Neural progenitor cell (in vitro differentiated cells): ENCODE data around the gene CHSY3. TPM values are rescaled to one million over a fixed set of nuclear protein-coding genes. Genes with fewer than 3 reads are reported as not detected.

ENCODE experiments used
- DNase-seq: peaks from one replicate; pipeline ENCODE4 v3.0.0-alpha.2; 2016; ENCODE audit warnings: low spot score
- H2AFZ ChIP-seq: fragments of 200-600 bp; sonication (generic); replicated peaks from 2 replicates; pipeline ENCODE4 v1.6.1; 2016; ENCODE audit warnings: antibody characterized with exemption
- H3F3A ChIP-seq: fragments of 200-600 bp; sonication (generic); 2 replicates; pipeline ENCODE4 v1.6.1; 2016; ENCODE audit warnings: antibody characterized with exemption, low read depth
- H3K27ac ChIP-seq: fragments of 200-600 bp; sonication (generic); 2 replicates; pipeline ENCODE4 v1.5.1; 2016; ENCODE audit warnings: mild to moderate bottlenecking
- H3K27me3 ChIP-seq: fragments of 200-600 bp; sonication (generic); 2 replicates; pipeline ENCODE4 v1.6.1; 2016; ENCODE audit warnings: mild to moderate bottlenecking, moderate library complexity
- H3K36me3 ChIP-seq: fragments of 200-600 bp; sonication (generic); 2 replicates; pipeline ENCODE4 v1.5.1; 2016
- H3K4me1 ChIP-seq: fragments of 200-600 bp; sonication (generic); 2 replicates; pipeline ENCODE4 v1.6.1; 2016; ENCODE audit warnings: mixed run types
- H3K4me2 ChIP-seq: fragments of 200-600 bp; sonication (generic); 2 replicates; pipeline ENCODE4 v1.6.1; 2016
- H3K4me3 ChIP-seq: fragments of 200-600 bp; sonication (generic); 2 replicates; pipeline ENCODE4 v1.5.1; 2016
- H3K79me2 ChIP-seq: fragments of 200-600 bp; sonication (generic); 2 replicates; pipeline ENCODE4 v1.6.1; 2016; ENCODE audit warnings: low read depth
- H3K9ac ChIP-seq: fragments of 200-600 bp; sonication (generic); 2 replicates; pipeline ENCODE4 v1.6.1; 2016
- H3K9me3 ChIP-seq: fragments of 200-600 bp; sonication (generic); 2 replicates; pipeline ENCODE4 v1.5.1; 2016; ENCODE audit warnings: low read depth
- H4K20me1 ChIP-seq: fragments of 200-600 bp; sonication (generic); 2 replicates; pipeline ENCODE4 v1.6.1; 2016; ENCODE audit warnings: low read depth
- H3K27ac Mint-ChIP-seq: 3 replicates; pipeline ENCODE4 v1.8.0; 2021; ENCODE audit warnings: mixed read lengths
- H3K27me3 Mint-ChIP-seq: 2 replicates; pipeline ENCODE4 v1.8.0; 2022; ENCODE audit warnings: low read depth, mild to moderate bottlenecking, inconsistent platforms, moderate library complexity, mixed read lengths; ENCODE audit not compliant: insufficient read depth
- H3K36me3 Mint-ChIP-seq: 3 replicates; pipeline ENCODE4 v1.8.0; 2021; ENCODE audit warnings: mixed read lengths
- H3K4me1 Mint-ChIP-seq: 3 replicates; pipeline ENCODE4 v1.8.0; 2021; ENCODE audit warnings: mixed read lengths
- H3K4me3 Mint-ChIP-seq: 3 replicates; pipeline ENCODE4 v1.8.0; 2021; ENCODE audit warnings: mild to moderate bottlenecking, moderate library complexity, mixed read lengths
- H3K9me3 Mint-ChIP-seq: 3 replicates; pipeline ENCODE4 v1.8.0; 2020; ENCODE audit warnings: mixed read lengths
- CTCF ChIP-seq: fragments of 200-600 bp; sonication (generic); IDR thresholded peaks from 2 replicates; pipeline ENCODE4 v1.5.1; 2017; ENCODE audit warnings: antibody characterized with exemption, mild to moderate bottlenecking
- EZH2 ChIP-seq: fragments of 200-600 bp; sonication (generic); IDR thresholded peaks from 2 replicates; pipeline ENCODE4 v1.6.1; 2017; ENCODE audit warnings: antibody characterized with exemption, mild to moderate bottlenecking, moderate library complexity
- EZH2phosphoT487 ChIP-seq: fragments of 200-600 bp; sonication (generic); IDR thresholded peaks from 2 replicates; pipeline ENCODE4 v1.6.1; 2017; ENCODE audit warnings: antibody characterized with exemption
- total RNA-seq: library from RNA; depleted of rRNA; stranded (reverse); fragments of >200 nt; gene quantifications from 2 replicates; pipeline ENCODE4 v1.2.3, GENCODE V29; 2015; ENCODE audit warnings: low replicate concordance

CHSY3 gene
- total RNA-seq, 1 donor from 2014 or later, result 0.30 TPM

- Histone ChIP-seq H3F3A (no peaks in the 10 kb centered on the region), H3K9ac (no peak overlapping the region), H3K4me2 (no peak overlapping the region), H3K9me3 (no peaks in the 10 kb centered on the region), H3K79me2 (no peaks in the 10 kb centered on the region), H3K4me1 (no peaks in the 10 kb centered on the region), H3K4me3 (no peak overlapping the region), H3K36me3 (no peaks in the 10 kb centered on the region), H3K27me3 (no peaks in the 10 kb centered on the region), H2AFZ (no peak overlapping the region), H4K20me1 (no peaks in the 10 kb centered on the region), H3K27ac (no peak overlapping the region)
- TF ChIP-seq CTCF, result no peak
- TF ChIP-seq EZH2phosphoT487, result no peak
- no peak for TF ChIP-seq EZH2
- DNase-seq, result no peak
- Mint-ChIP-seq H3K36me3 (no peaks in the 10 kb centered on the region), H3K4me3 (no peak overlapping the region), H3K27me3 (no peaks in the 10 kb centered on the region), H3K4me1 (peaks cover 5% of the 10 kb centered on the region), H3K27ac (no peak overlapping the region), H3K9me3 (no peaks in the 10 kb centered on the region)
Measured at GRCh38 chr5:130067364-130067763, 163.1 kb downstream of the CHSY3 start.

GRCh38 chr5:130068101-130068500 is 163.8 kb downstream of the CHSY3 start:
- no peaks in the 10 kb centered on the region for H3K79me2 ChIP-seq
- no peaks in the 10 kb centered on the region for H3K27me3 ChIP-seq
- H3K4me3 Mint-ChIP-seq, result no peak overlapping the region
- H3K9me3 Mint-ChIP-seq, result no peaks in the 10 kb centered on the region
- no peaks in the 10 kb centered on the region for H3F3A ChIP-seq
- H3K4me1 ChIP-seq, result no peaks in the 10 kb centered on the region
- H3K9ac ChIP-seq, result no peak overlapping the region
- H3K27ac ChIP-seq, result no peak overlapping the region
- TF ChIP-seq EZH2phosphoT487 (no peak), EZH2 (no peak), CTCF (no peak)
- H3K4me2 ChIP-seq, result no peak overlapping the region
- H3K9me3 ChIP-seq, result no peaks in the 10 kb centered on the region
- no peak overlapping the region for H2AFZ ChIP-seq
- H4K20me1 ChIP-seq, result no peaks in the 10 kb centered on the region
- no peak overlapping the region for H3K4me3 ChIP-seq
- H3K27me3 Mint-ChIP-seq, result no peaks in the 10 kb centered on the region
- peaks cover 5% of the 10 kb centered on the region for H3K4me1 Mint-ChIP-seq
- H3K36me3 Mint-ChIP-seq, result no peaks in the 10 kb centered on the region
- DNase-seq, result no peak
- H3K27ac Mint-ChIP-seq, result no peak overlapping the region
- no peaks in the 10 kb centered on the region for H3K36me3 ChIP-seq

- no peaks in the 10 kb centered on the region for H3K36me3 Mint-ChIP-seq
- Histone ChIP-seq H3K4me3 (no peak overlapping the region), H3K9ac (no peak overlapping the region), H2AFZ (no peak overlapping the region), H3K4me2 (no peak overlapping the region), H3K4me1 (no peaks in the 10 kb centered on the region), H3K79me2 (no peaks in the 10 kb centered on the region), H3K36me3 (no peaks in the 10 kb centered on the region), H3F3A (no peaks in the 10 kb centered on the region), H4K20me1 (no peaks in the 10 kb centered on the region), H3K27me3 (no peaks in the 10 kb centered on the region), H3K27ac (no peak overlapping the region), H3K9me3 (no peaks in the 10 kb centered on the region)
- H3K27ac Mint-ChIP-seq, result no peak overlapping the region
- H3K4me1 Mint-ChIP-seq, result peaks cover 5% of the 10 kb centered on the region
- DNase-seq, result no peak
- no peak overlapping the region for H3K4me3 Mint-ChIP-seq
- no peaks in the 10 kb centered on the region for H3K9me3 Mint-ChIP-seq
- TF ChIP-seq EZH2 (no peak), CTCF (no peak), EZH2phosphoT487 (no peak)
- no peaks in the 10 kb centered on the region for H3K27me3 Mint-ChIP-seq
Measured at GRCh38 chr5:130068988-130069387, 164.7 kb downstream of the CHSY3 start.

GRCh38 chr5:130074820-130075219 is 170.6 kb downstream of the CHSY3 start:
- H3K27ac ChIP-seq, result no peak overlapping the region
- no peak overlapping the region for H3K4me2 ChIP-seq
- Mint-ChIP-seq H3K4me3 (no peak overlapping the region), H3K9me3 (no peaks in the 10 kb centered on the region), H3K4me1 (no peaks in the 10 kb centered on the region), H3K27me3 (no peaks in the 10 kb centered on the region), H3K27ac (no peak overlapping the region), H3K36me3 (no peaks in the 10 kb centered on the region)
- H2AFZ ChIP-seq, result no peak overlapping the region
- H3K9ac ChIP-seq, result no peak overlapping the region
- H3K27me3 ChIP-seq, result no peaks in the 10 kb centered on the region
- DNase-seq, result no peak
- TF ChIP-seq EZH2 (no peak), CTCF (no peak), EZH2phosphoT487 (no peak)
- H3K4me3 ChIP-seq, result no peak overlapping the region
- H4K20me1 ChIP-seq, result no peaks in the 10 kb centered on the region
- no peaks in the 10 kb centered on the region for H3F3A ChIP-seq
- H3K9me3 ChIP-seq, result no peaks in the 10 kb centered on the region
- no peaks in the 10 kb centered on the region for H3K79me2 ChIP-seq
- H3K36me3 ChIP-seq, result no peaks in the 10 kb centered on the region
- H3K4me1 ChIP-seq, result no peaks in the 10 kb centered on the region
